ENCODE results near the gene DNAH14.
"Not testable (repeated sequence)": the region's sequence is repeated elsewhere in the genome, so short reads cannot be mapped to it uniquely, and the experiment has no call there.

DNAH14 gene

GRCh38 chr1:225257081-225257480, 327.6 kb downstream of the DNAH14 start:
- no peak for DNase-seq (ENCODE audit: low spot score)

DNA sequence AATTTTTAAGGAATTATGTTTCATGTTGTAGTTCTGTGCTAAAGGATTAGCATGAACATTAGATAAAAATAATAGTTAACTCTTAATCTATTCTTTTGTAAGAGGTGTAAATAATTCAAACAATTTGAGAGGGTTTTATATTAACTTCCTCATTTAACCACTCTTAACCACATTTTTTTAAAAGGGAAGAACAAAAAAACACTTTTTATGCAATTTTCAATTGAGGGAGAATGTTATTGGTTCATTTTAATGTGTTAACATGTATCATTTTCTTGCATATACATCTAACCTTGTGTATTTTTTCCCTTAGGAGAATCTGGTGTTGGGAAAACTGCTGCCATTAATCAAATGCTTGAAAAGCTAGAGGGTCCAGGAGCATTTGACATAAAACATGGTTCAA, 329.3 kb downstream of the DNAH14 start:
- no peak for DNase-seq (ENCODE audit: low spot score)

- no peak for DNase-seq (ENCODE audit: low spot score)
Observed at GRCh38 chr1:225259542-225259941, 330.1 kb downstream of the DNAH14 start.

DNA sequence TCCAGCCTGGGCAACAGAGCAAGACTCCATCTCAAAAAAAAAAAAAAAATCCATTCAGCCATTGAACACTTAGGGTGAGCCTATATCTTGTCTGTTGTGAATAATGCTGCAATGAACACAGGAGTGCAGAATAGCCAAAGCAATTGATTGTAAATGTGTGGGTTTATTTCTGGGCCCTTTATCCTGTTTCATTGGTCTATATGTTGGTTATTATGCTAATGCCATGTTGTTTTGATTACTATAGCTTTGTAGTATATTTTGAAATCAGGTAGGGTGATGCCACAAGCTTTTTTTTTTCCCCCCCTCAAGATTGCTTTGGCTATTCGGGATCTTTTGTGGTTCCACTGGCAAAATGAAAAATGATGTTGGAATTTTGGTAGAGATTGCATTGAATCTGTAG, 330.8 kb downstream of the DNAH14 start:
- no peak for DNase-seq (ENCODE audit: low spot score)

GRCh38 chr1:225277445-225277844, 348.0 kb downstream of the DNAH14 start:
- no peak for DNase-seq (ENCODE audit: low spot score)

GRCh38 chr1:225280563-225280962, 351.1 kb downstream of the DNAH14 start:
- no peak for DNase-seq (ENCODE audit: low spot score)

DNA sequence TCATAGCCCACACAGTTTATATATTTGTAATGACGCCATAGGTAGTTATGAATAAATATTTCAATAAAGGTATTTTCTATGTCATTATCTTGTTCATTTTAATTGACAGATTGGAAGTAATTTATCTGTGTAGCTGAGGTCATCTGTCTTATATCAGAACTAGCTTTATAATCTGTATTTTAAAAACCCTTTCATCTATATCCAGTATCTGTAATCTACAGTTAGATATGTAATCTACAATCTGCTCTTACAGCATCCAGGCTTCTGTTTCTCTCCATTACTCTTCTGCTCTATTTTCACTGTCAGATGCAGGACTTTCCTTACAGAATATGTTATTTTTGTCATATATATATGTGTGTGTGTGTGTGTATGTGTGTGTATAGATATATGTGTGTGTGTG, 360.8 kb downstream of the DNAH14 start:
- no peak for DNase-seq (ENCODE audit: low spot score)

DNA sequence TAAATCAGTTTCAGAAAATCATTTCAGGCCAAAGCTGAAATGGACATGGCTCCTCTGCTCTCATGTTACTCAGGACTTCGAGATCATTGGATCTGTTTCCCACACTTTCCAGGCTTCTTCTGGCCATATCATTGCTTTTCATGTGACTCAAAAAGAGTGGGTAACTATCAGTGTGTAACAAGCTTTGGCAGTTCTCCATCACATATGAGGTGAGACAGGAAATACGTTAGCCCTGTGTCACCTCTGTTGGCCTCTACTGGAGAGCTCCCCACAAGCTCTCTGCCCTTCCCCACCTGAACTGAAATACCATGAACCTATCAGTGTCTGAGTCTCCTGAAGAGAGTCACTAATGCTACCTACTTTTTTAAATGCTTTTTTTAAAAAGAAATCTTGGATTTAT, 370.1 kb downstream of the DNAH14 start:
- no peak for DNase-seq (ENCODE audit: low spot score)

DNA sequence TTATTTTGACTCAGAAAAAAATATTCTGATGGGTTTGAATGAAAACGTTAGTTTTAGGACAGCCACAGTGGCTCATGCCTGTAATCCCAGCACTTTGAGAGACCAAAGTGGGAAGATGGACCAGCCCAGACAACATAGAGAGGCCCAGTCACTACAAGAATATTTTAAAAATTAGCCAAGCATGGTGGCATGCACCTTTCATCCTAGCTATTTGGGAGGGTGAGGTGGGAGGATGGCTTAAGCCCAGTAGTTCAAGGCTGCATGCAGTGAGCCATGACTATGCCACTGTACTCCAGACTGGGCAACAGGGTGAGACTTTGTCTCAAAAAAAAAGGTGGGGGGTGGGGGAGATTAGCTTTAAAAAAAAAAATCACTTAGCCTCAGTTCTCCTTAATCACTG, 370.9 kb downstream of the DNAH14 start:
- no peak for DNase-seq (ENCODE audit: low spot score)

DNA sequence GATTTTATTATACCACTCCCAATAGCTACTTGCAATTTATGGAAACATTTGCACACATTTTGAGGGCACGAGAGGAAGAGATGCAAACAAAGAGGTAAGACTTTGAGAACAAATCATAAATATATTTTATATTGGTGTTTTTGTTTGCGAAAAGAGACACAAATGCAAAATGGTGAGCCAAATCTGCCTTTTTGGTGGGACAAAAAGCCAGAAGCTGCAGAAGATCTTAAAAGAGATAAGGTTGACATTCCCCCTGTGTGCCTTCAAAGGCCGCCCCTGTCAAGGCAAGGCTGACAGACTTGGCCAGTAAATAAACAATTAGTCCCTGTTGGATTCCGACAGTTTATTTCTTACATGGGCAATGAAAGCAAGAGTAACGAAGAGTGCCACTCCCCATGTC, 375.5 kb downstream of the DNAH14 start:
- DNase-seq (ENCODE audit: low spot score) = no peak

- DNase-seq (ENCODE audit: low spot score) = not testable (repeated sequence)
Observed at GRCh38 chr1:225310544-225310943, 381.1 kb downstream of the DNAH14 start.

GRCh38 chr1:225318706-225319575, 389.5 kb downstream of the DNAH14 start:
- peak; percentile 50 for DNase-seq (ENCODE audit: low spot score)

- DNase-seq (ENCODE audit: low spot score) = no peak
Observed at GRCh38 chr1:225319871-225320270, 390.4 kb downstream of the DNAH14 start.

DNA sequence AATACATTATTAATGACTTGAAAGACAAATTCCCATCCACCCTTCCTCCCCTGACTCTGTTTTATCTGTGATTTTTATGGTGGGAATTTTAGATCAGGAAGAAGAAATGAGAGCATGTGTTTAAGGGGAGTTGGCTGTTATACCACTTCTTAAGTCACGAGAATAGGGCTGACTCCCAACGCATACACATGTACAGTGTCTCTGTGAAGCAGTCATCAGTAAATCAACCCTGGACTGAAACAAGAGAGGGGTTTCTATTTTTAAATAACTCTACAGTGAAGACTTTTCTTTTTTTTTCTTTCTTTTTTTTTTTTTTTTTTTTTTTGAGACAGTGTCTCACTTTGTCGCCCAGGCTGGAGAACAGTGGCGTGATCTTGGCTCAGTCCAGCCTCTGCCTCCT, 392.3 kb downstream of the DNAH14 start:
- no peak for DNase-seq (ENCODE audit: low spot score)

GRCh38 chr1:225329041-225329440, 399.6 kb downstream of the DNAH14 start:
- DNase-seq (ENCODE audit: low spot score) = no peak

- not testable (repeated sequence) for DNase-seq (ENCODE audit: low spot score)
Observed at GRCh38 chr1:225329996-225330395, 400.5 kb downstream of the DNAH14 start.

DNA sequence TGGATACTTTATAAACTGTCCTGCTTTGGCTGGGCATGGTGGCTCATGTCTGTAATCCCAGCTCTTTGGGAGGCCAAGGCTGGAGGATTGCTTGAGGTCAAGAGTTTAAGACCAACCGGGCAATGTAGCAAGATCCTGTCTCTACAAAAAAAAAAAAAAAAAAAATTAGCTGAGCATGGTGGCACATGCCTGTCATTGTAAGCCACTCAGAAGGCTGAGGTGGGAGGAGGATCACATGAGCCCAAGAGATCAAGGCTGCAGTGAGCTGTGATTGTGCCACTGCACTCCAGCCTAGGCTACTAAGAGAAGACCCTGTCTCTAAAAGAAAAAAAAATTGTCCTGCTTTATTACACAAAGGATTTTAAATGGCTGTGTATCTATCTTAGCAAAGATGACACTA, 403.2 kb downstream of the DNAH14 start:
- no peak for DNase-seq (ENCODE audit: low spot score)

- DNase-seq (ENCODE audit: low spot score) = not testable (repeated sequence)
Observed at GRCh38 chr1:225335098-225335778, 405.8 kb downstream of the DNAH14 start.

- DNase-seq (ENCODE audit: low spot score) = no peak
Observed at GRCh38 chr1:225338545-225338944, 409.1 kb downstream of the DNAH14 start.

- no peak for DNase-seq (ENCODE audit: low spot score)
Observed at GRCh38 chr1:225341642-225342041, 412.2 kb downstream of the DNAH14 start.

DNA sequence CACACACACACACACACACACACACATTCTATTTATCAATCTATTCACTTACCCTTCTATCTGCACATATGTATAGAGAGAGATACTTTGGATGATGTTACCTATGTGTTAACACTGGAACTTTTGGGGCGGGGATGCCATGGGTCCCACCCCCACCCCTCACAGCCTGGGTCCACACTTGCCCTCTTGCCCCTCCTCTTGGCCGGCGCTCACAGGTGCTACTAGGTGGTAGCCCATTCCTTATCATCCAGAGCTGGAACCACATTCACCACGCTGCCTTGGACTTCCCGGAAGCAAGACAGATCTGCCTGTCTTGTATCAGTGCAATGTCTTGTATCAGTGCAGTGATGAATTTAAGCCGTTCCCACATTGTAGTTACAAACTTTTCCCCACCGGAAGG, 413.2 kb downstream of the DNAH14 start:
- DNase-seq (ENCODE audit: low spot score) = no peak

DNA sequence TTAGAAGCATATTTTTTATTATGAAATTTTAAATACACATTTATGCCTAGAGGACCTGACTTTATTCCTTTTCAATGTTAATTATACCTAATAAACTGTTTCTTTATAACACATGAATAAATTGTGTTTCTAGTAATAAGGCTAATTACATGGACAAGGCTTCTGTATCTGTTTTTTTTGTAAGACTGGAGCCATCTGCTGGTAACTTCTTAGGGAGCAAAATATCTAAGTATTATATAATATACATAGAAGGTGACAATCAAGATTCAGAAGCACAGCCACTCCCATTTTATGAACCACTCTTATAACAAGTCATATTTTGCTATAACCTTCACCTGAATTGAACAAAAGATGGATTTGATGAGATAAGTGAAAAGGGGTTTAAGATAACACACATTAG, 414.1 kb downstream of the DNAH14 start:
- no peak for DNase-seq (ENCODE audit: low spot score)

GRCh38 chr1:225347123-225347683, 417.7 kb downstream of the DNAH14 start:
- DNase-seq (ENCODE audit: low spot score) = no peak
